Suprapubic skin (tissue), 4 donors: ENCODE results near the gene OGDHL. TPM values are rescaled to one million over a fixed set of nuclear protein-coding genes. Genes with fewer than 3 reads are reported as not detected.

Source experiments
- DNase-seq, 2 donors: peaks; one replicate each; pipeline ENCODE4 v3.0.0-alpha.2; 2019; ENCODE audit warnings: low spot score in 2 of 2
- H3K27ac ChIP-seq: fragments of 200-600 bp; sonication (generic); one replicate; pipeline ENCODE4 v1.5.1; 2019
- H3K27me3 ChIP-seq: fragments of 200-600 bp; sonication (generic); one replicate; pipeline ENCODE4 v1.5.1; 2019
- H3K36me3 ChIP-seq: fragments of 200-600 bp; sonication (generic); one replicate; pipeline ENCODE4 v1.5.1; 2019
- H3K4me1 ChIP-seq: fragments of 200-600 bp; sonication (generic); one replicate; pipeline ENCODE4 v1.5.1; 2019
- H3K4me3 ChIP-seq: fragments of 200-600 bp; sonication (generic); one replicate; pipeline ENCODE4 v1.5.1; 2019; ENCODE audit warnings: mild to moderate bottlenecking
- H3K9me3 ChIP-seq: fragments of 200-600 bp; sonication (generic); one replicate; pipeline ENCODE4 v1.5.1; 2019
- EP300 ChIP-seq: sonication (generic); formaldehyde crosslinking; IDR thresholded peaks from one replicate; pipeline ENCODE4 v1.6.1; 2017; ENCODE audit warnings: antibody characterized with exemption
- POLR2A ChIP-seq, 2 donors: fragments of 450-650 bp; IDR thresholded peaks; one replicate each; pipeline ENCODE4 v1.6.1; 2017; ENCODE audit warnings: antibody characterized with exemption in 2 of 2, mild to moderate bottlenecking in 2 of 2, moderate library complexity in 2 of 2
- POLR2AphosphoS5 ChIP-seq, 3 donors: sonication (generic); formaldehyde crosslinking; IDR thresholded peaks; one replicate each; pipeline ENCODE4 v1.6.1; 2017; ENCODE audit warnings: antibody characterized with exemption in 3 of 3
- WGBS: methylation state at CpG from one replicate; pipeline ENCODE4 v1.1.5; 2018; 5-methylcytosine and 5-hydroxymethylcytosine counted together
- total RNA-seq, 4 donors: library from RNA; depleted of rRNA; stranded (reverse); fragments of >200 nt; gene quantifications; one replicate each; pipeline ENCODE4 v1.1.0, GENCODE V29; 2016
- TF ChIP-seq, protein P1 (sequence below), 2 donors: fragments of 200-600 bp in 1 of 2; fragments of 450-650 bp in 1 of 2; sonication (generic) in 1 of 2; IDR thresholded peaks; one replicate each; pipeline ENCODE4 v1.5.1; 2016 to 2019; ENCODE audit warnings: antibody characterized with exemption in 2 of 2, mild to moderate bottlenecking in 1 of 2, moderate library complexity in 1 of 2

OGDHL gene
- under 1 TPM in 1 of 4 donors, not detected in 3; 0.18 TPM for total RNA-seq

- peak within 1 kb of the TSS; percentile 53 for H3K4me3 ChIP-seq
- H3K27ac ChIP-seq = no peak within 1 kb of the TSS
- peaks cover 11% of the 10 kb centered on the region for H3K4me1 ChIP-seq
- H3K27me3 ChIP-seq = peaks cover 61% of the 10 kb centered on the region
- no peaks in the 10 kb centered on the region for H3K36me3 ChIP-seq
- no peaks in the 10 kb centered on the region for H3K9me3 ChIP-seq
- WGBS = 3% methylated on average over 4 of the region's 81 CpGs
- DNase-seq = no peak
- TF ChIP-seq, protein P1, sequence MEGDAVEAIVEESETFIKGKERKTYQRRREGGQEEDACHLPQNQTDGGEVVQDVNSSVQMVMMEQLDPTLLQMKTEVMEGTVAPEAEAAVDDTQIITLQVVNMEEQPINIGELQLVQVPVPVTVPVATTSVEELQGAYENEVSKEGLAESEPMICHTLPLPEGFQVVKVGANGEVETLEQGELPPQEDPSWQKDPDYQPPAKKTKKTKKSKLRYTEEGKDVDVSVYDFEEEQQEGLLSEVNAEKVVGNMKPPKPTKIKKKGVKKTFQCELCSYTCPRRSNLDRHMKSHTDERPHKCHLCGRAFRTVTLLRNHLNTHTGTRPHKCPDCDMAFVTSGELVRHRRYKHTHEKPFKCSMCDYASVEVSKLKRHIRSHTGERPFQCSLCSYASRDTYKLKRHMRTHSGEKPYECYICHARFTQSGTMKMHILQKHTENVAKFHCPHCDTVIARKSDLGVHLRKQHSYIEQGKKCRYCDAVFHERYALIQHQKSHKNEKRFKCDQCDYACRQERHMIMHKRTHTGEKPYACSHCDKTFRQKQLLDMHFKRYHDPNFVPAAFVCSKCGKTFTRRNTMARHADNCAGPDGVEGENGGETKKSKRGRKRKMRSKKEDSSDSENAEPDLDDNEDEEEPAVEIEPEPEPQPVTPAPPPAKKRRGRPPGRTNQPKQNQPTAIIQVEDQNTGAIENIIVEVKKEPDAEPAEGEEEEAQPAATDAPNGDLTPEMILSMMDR (IDR thresholded peaks at IDR 0.05) = no peak
- TF ChIP-seq EP300 (no peak), POLR2A (IDR thresholded peaks at IDR 0.05) (no peak), POLR2AphosphoS5 (IDR thresholded peaks at IDR 0.05) (no peak)
Measured at GRCh38 chr10:49761789-49762565, at the start of gene OGDHL. Gene OGDHL, minus strand, starts transcription at chr10:49762323. Its CDS starts 3,731 bp downstream, at chr10:49758592.

DNA sequence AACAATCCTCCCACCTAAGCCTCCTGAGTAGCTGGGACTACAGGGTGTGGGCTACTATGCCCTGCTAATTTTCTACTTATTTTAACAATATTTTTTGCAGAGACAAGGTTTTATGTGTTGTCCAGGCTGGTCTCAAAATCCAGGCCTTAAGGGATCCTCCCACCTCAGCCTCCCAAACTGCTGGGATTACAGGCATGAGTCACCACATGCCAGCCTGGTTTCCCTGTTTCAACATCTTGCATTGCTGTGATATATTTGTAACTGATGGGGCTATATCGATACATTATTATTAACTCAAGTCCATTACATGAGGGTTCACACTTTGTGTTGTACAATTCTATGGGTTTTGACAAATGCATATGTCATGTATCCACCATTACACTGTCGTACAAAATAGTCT, 41.9 kb upstream of the OGDHL start:
- H3K9me3 ChIP-seq = no peaks in the 10 kb centered on the region
- H3K4me1 ChIP-seq = no peaks in the 10 kb centered on the region
- H3K4me3 ChIP-seq = no peak overlapping the region
- H3K27ac ChIP-seq = no peak overlapping the region
- TF ChIP-seq, protein P1 (IDR thresholded peaks at IDR 0.05) = no peak
- TF ChIP-seq EP300 (no peak), POLR2AphosphoS5 (IDR thresholded peaks at IDR 0.05) (no peak), POLR2A (IDR thresholded peaks at IDR 0.05) (no peak)
- no peaks in the 10 kb centered on the region for H3K27me3 ChIP-seq
- no peak for DNase-seq
- 90% methylated on average over 2 of the region's 2 CpGs for WGBS
- no peaks in the 10 kb centered on the region for H3K36me3 ChIP-seq

GRCh38 chr10:49798275-49798674, 36.2 kb upstream of the OGDHL start:
- no peak for DNase-seq
- H3K36me3 ChIP-seq = no peaks in the 10 kb centered on the region
- no peaks in the 10 kb centered on the region for H3K27me3 ChIP-seq
- H3K27ac ChIP-seq = no peak overlapping the region
- WGBS = 87% methylated on average over 4 of the region's 4 CpGs
- no peak overlapping the region for H3K4me3 ChIP-seq
- H3K9me3 ChIP-seq = no peaks in the 10 kb centered on the region
- TF ChIP-seq, protein P1 (IDR thresholded peaks at IDR 0.05) = no peak
- TF ChIP-seq EP300 = no peak
- TF ChIP-seq POLR2AphosphoS5 (IDR thresholded peaks at IDR 0.05) = no peak
- no peak for TF ChIP-seq POLR2A (IDR thresholded peaks at IDR 0.05)
- no peaks in the 10 kb centered on the region for H3K4me1 ChIP-seq

GRCh38 chr10:49791100-49791499, 29.0 kb upstream of the OGDHL start:
- DNase-seq = no peak
- TF ChIP-seq, protein P1 (IDR thresholded peaks at IDR 0.05) = no peak
- no peak for TF ChIP-seq EP300
- no peak for TF ChIP-seq POLR2A (IDR thresholded peaks at IDR 0.05)
- no peak for TF ChIP-seq POLR2AphosphoS5 (IDR thresholded peaks at IDR 0.05)
- Histone ChIP-seq H3K27me3 (peaks cover 2% of the 10 kb centered on the region), H3K27ac (no peak overlapping the region), H3K4me1 (no peaks in the 10 kb centered on the region), H3K9me3 (no peaks in the 10 kb centered on the region), H3K4me3 (no peak overlapping the region), H3K36me3 (no peaks in the 10 kb centered on the region)
- 69% methylated on average over 5 of the region's 5 CpGs for WGBS

- no peak overlapping the region for H3K4me3 ChIP-seq
- H3K9me3 ChIP-seq = no peaks in the 10 kb centered on the region
- TF ChIP-seq POLR2A (IDR thresholded peaks at IDR 0.05) (no peak), EP300 (no peak), POLR2AphosphoS5 (IDR thresholded peaks at IDR 0.05) (no peak)
- TF ChIP-seq, protein P1 (IDR thresholded peaks at IDR 0.05) = no peak
- H3K4me1 ChIP-seq = no peaks in the 10 kb centered on the region
- DNase-seq = no peak
- H3K27ac ChIP-seq = no peak overlapping the region
- WGBS = 63% methylated on average over 7 of the region's 8 CpGs
- no peaks in the 10 kb centered on the region for H3K27me3 ChIP-seq
- no peaks in the 10 kb centered on the region for H3K36me3 ChIP-seq
Measured at GRCh38 chr10:49784681-49785080, 22.6 kb upstream of the OGDHL start.
